ENCODE results near the gene DNASE1L2.
A peak's percentile ranks its signal among the peaks of the same experiment; 100 is the strongest.

Gene DNASE1L2, protein sequence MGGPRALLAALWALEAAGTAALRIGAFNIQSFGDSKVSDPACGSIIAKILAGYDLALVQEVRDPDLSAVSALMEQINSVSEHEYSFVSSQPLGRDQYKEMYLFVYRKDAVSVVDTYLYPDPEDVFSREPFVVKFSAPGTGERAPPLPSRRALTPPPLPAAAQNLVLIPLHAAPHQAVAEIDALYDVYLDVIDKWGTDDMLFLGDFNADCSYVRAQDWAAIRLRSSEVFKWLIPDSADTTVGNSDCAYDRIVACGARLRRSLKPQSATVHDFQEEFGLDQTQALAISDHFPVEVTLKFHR

DNA sequence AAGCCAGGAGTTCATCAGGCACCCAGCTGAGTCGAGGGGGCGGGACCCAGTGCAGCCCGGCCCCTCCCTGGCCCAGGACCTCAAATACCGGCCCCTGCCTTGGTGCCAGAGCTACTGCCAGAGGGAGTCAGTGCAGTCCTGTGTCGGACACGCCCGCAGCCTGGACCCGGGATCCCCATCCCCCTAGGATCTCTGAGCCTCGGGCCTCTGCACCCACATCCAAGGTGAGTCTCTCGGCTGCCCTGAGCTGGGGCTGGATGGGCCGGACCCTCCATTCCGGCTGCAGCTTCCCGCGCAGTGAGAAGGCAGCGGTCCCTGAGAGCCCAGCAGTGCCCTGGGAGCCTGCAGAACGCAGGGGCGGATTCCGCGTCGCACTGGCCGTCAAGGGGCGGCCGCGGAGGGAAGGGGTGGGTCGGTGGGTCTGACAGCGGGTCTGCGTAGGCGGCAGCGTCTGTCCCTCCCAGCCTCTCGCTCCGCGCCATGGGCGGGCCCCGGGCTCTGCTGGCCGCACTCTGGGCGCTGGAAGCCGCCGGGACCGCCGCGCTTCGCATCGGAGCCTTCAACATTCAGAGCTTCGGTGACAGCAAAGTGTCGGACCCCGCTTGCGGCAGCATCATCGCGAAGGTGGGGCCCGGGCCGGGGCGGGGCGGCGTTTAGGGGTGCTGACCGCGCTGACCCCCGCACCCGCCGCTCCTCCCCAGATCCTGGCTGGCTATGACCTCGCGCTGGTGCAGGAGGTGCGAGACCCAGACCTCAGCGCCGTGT, at the start of gene DNASE1L2:
DNASE1L2 (plus strand) TSS at position 108 of the 765 bp plus-strand sequence; CDS start at position 481, 373 bp downstream.
- Mint-ChIP-seq H3K4me3 (no peak within 1 kb of the TSS), H3K27ac (no peak within 1 kb of the TSS), H3K36me3 (peaks cover 25 to 31% of the 10 kb centered on the region in 2 donors), H3K27me3 (no peaks in the 10 kb centered on the region), H3K9me3 (no peaks in the 10 kb centered on the region), H3K4me1 (peaks cover 0 to 10% of the 10 kb centered on the region in 2 donors)
- DNase-seq: no peak
- peak; percentile 15 to 38 for ATAC-seq (replicated peaks)

DNA sequence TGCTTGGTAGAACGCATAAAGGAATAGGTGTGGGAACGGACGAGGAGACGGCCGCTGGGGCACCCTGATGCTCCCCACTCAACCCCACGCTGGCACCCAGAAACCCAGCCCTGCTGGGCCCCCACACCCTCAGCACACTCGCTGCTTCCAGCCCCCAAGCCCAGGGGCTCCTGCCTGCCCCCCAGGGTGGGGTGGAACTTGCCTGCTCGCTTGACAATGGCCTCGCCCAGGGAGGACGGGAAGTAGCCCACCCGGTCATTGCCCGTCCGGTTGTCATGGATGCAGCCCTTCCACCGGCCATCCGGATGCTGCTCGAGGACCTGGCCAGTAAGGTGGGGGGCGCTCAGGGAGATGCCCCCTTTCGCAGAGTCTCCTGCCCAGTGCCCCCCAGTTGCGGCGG, 49.7 kb upstream of the DNASE1L2 start:
- ATAC-seq (replicated peaks): no peak
- Mint-ChIP-seq H3K4me1 (peaks cover 0 to 5% of the 10 kb centered on the region in 2 donors), H3K9me3 (no peaks in the 10 kb centered on the region), H3K27ac (no peak overlapping the region), H3K27me3 (peaks cover 0 to under 1% of the 10 kb centered on the region in 2 donors), H3K4me3 (no peak overlapping the region), H3K36me3 (peaks cover 5% of the 10 kb centered on the region in 2 donors)
- no peak for DNase-seq

DNA sequence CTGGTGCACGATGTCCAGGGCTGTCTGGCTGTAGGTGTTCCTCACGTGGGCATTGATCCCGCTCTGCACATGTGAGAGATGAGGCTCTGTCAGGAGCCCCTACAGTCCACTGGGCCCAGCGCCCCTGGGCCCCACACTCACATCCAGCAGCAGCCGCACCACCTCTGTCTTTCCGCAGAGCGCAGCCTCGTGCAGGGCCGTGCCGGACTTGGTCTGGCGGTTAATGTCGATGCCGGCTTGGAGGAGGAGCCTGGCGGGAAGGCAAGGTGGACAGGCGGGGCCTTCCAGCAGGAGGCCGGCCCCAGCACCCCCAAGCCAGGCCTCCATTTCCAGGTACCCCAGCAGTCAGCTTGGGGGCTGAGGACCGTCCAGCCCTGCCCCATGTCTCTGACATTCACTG, 49.0 kb upstream of the DNASE1L2 start:
- H3K27me3 Mint-ChIP-seq: peaks cover 1 to 5% of the 10 kb centered on the region in 2 donors

DNA sequence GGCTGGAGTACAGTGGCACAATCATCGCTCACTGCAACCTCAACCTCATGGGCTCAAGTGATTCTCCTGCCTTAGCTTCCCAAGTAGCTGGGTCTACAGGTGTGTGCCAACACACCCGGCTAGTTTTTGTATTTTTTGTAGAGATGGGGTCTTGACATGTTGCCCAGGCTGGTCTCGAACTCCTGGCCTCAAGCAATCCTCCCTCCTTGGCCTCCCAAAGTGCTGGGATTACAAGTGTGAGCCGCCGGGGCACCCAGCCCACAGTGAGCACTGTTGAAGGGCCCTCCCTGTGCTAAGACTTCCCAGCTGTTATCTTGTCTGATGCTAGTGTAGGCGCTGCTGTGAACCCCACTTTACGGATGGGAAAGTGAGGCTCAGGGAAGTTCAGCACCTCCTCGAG, 47.8 kb upstream of the DNASE1L2 start:
- H3K4me3 Mint-ChIP-seq: no peak overlapping the region
- no peak for ATAC-seq (replicated peaks)

More for the DNA sequence above, 49.0 kb upstream of the DNASE1L2 start:
- Mint-ChIP-seq H3K4me1 (peaks cover 0 to 5% of the 10 kb centered on the region in 2 donors), H3K4me3 (no peak overlapping the region), H3K9me3 (no peaks in the 10 kb centered on the region), H3K36me3 (peaks cover 1 to 3% of the 10 kb centered on the region in 2 donors), H3K27ac (no peak overlapping the region)
- DNase-seq: no peak
- ATAC-seq (replicated peaks): no peak

DNA sequence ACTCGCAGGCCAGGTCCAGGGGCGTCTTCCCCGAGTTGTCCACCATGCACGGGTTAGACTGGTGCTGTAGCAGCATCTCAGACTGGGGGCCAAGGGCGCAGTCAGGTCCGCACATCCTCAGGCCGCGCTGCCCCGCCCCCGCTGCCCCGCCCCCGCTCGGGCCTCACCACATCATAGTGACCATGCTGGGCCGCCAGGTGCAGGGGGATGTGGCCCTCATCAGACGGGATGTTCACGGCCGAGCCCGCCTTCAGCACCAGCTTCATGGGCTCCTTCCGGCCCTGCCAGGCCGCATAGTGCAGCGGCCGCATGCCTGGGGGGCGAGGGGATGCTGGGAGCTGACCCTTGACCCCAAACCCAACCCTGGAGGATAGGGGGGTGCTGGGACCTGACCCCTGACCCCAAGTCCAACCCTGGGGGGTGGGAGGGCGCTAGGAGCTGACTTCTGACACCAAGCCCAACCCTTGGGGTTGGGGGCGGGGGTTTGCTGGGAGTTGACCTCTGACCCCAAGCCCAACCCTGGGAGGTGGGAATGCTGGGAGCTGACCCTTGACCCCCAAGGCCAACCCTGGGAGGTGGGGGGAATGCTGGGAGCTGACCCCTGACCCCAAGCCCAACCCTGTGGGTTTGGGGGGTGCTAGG, 46.9 kb upstream of the DNASE1L2 start:
- DNase-seq (no peak), ATAC-seq (replicated peaks) (no peak)
- H3K36me3 Mint-ChIP-seq: no peaks in the 10 kb centered on the region
- no peak overlapping the region for H3K4me3 Mint-ChIP-seq
- peaks cover under 1 to 1% of the 10 kb centered on the region in 2 donors for H3K4me1 Mint-ChIP-seq
- H3K9me3 Mint-ChIP-seq: no peaks in the 10 kb centered on the region
- H3K27ac Mint-ChIP-seq: no peak overlapping the region
- peaks cover 20 to 23% of the 10 kb centered on the region in 2 donors for H3K27me3 Mint-ChIP-seq

More for the DNA sequence above, 47.8 kb upstream of the DNASE1L2 start:
- peaks cover 0 to 3% of the 10 kb centered on the region in 2 donors for H3K4me1 Mint-ChIP-seq
- peaks cover 12 to 13% of the 10 kb centered on the region in 2 donors for H3K27me3 Mint-ChIP-seq
- no peak for DNase-seq
- no peaks in the 10 kb centered on the region for H3K9me3 Mint-ChIP-seq
- no peaks in the 10 kb centered on the region for H3K36me3 Mint-ChIP-seq
- H3K27ac Mint-ChIP-seq: peak overlapping the region; percentile 31

DNA sequence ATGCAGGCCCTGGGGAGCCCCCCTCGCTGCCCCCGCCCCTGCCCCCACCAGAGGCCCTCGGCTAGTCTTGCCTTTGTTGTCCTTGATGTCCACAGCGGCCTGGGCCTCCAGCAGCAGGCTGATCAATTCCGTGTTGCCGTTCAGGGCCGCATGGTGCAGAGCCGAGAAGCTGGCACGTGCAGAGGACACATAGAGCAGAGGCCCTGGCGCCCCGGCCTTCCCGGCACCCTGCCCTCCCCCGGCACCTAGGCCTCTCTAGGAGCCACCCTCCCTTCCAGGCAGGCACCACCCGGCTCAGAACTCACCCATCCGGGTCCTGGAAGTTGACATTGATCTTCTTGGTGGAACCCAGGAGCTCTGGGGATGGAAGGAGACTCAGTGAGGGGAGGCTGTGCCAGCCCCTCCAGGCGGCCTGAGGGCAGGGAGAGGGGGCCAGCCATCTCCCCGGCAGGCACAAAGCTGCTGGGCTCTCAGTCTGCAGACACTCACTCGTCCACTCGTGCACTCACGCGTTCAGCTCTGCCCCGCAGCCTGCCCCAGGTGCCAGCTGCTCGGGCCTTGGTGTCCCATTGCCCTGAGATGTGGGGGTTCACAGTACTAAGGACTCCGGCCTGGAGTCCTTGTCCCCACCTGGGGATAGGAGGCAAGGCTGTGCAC, 46.1 kb upstream of the DNASE1L2 start:
- no peak for DNase-seq
- no peaks in the 10 kb centered on the region for H3K36me3 Mint-ChIP-seq
- no peak overlapping the region for H3K27ac Mint-ChIP-seq
- H3K4me1 Mint-ChIP-seq: peaks cover 4 to 8% of the 10 kb centered on the region in 2 donors
- ATAC-seq (replicated peaks): no peak
- peaks cover 26 to 31% of the 10 kb centered on the region in 2 donors for H3K27me3 Mint-ChIP-seq
- H3K9me3 Mint-ChIP-seq: no peaks in the 10 kb centered on the region
- H3K4me3 Mint-ChIP-seq: no peak overlapping the region

DNA sequence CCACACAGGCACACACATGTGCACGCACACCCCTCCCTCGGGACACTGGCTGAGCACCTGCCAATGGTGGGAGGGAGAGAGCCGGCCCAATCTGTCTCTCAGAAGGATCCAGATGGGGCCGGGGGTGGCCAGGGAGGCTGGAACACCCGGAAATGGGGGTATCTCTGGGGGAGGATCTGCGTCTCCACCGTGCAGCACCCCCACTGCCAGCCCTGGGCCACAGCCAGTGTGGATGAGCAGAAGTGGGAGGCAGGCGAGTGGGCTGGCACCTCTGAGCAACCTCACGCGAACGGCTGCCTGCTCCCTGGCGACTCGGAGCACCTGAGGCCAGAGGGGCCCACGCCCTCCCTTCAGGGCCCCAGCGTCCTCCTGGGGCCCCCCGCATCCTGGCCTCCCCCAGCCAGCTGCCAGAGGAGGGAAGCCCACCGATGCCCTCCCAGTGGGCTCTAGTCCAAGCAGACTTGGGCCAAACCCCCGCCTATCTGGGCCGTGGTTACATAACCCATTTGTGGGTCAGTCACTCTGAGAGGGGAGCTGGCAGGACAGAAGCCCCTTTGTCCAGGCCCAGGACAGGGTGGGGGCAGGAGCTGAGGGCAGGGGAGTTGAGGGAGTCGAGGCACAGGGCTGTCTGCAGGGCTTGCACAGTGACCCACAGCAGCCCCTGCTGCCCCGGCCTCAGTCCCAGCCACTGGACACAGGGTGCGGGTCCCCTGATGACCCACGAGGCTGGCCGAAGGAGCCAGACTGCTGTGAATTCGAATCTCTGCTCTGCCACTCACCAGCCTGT, 45.4 kb upstream of the DNASE1L2 start:
- peaks cover 6 to 15% of the 10 kb centered on the region in 2 donors for H3K4me1 Mint-ChIP-seq

DNA sequence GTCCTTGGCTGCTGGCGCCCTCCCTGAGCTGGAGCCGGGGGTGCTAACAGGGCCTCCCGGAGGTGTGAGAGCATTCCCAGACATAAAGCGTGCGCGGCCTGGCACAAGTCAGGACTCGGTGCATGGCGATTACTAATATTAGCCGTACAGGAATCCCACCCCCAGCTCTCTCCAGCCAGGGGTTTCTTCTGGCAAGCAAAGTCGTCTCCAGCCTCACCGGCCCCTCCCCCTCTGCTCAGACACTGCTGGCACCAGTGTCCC, 44.9 kb upstream of the DNASE1L2 start:
- no peak overlapping the region for H3K27ac Mint-ChIP-seq
- H3K4me3 Mint-ChIP-seq: no peak overlapping the region
- peaks cover 28 to 38% of the 10 kb centered on the region in 2 donors for H3K27me3 Mint-ChIP-seq
- no peaks in the 10 kb centered on the region for H3K9me3 Mint-ChIP-seq
- H3K4me1 Mint-ChIP-seq: peaks cover 6 to 15% of the 10 kb centered on the region in 2 donors
- DNase-seq: no peak
- no peaks in the 10 kb centered on the region for H3K36me3 Mint-ChIP-seq
- no peak for ATAC-seq (replicated peaks)

More for the DNA sequence above, 45.4 kb upstream of the DNASE1L2 start:
- no peak for DNase-seq
- Mint-ChIP-seq H3K27ac (no peak overlapping the region), H3K27me3 (peaks cover 28 to 38% of the 10 kb centered on the region in 2 donors), H3K36me3 (no peaks in the 10 kb centered on the region), H3K4me3 (no peak overlapping the region), H3K9me3 (no peaks in the 10 kb centered on the region)
- no peak for ATAC-seq (replicated peaks)

DNA sequence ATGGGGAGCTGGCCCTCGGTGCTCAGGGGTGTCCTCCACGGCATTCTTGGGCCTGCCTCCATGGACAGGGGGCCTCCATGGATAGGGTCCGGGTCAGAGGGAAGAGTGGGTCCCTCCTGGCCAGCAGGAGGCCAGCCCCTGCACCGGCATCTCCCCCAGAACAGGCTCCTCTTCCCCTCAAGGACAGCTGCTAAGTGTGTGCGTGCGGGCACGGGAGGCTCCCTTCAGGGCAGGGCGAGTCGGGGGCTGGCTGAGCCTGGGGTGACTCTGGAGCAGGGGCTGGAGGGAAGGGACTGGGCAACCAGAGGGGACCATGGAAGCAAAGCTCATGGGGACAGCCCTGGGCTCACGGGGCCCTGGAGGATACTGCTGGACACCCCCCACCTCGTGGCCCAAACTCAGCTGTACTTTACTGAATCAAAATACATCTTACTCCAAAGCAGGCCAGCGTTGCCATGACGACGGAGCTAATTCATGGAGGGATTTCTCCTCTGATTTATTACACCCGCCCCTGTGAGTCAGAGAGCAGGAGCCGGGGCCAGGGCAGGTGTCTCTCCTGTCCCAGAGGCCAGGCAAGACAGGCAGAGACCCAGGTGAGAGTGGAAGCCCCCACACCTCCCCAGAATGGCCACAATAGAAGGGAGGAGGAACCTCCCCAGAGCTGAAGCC, 41.9 kb upstream of the DNASE1L2 start:
- ATAC-seq (replicated peaks) (no peak), DNase-seq (no peak)
- H3K4me3 Mint-ChIP-seq: no peak overlapping the region
- peaks cover 47 to 59% of the 10 kb centered on the region in 2 donors for H3K27me3 Mint-ChIP-seq
- H3K4me1 Mint-ChIP-seq: peaks cover 6 to 20% of the 10 kb centered on the region in 2 donors
- H3K27ac Mint-ChIP-seq: no peak overlapping the region
- no peaks in the 10 kb centered on the region for H3K36me3 Mint-ChIP-seq
- no peaks in the 10 kb centered on the region for H3K9me3 Mint-ChIP-seq

DNA sequence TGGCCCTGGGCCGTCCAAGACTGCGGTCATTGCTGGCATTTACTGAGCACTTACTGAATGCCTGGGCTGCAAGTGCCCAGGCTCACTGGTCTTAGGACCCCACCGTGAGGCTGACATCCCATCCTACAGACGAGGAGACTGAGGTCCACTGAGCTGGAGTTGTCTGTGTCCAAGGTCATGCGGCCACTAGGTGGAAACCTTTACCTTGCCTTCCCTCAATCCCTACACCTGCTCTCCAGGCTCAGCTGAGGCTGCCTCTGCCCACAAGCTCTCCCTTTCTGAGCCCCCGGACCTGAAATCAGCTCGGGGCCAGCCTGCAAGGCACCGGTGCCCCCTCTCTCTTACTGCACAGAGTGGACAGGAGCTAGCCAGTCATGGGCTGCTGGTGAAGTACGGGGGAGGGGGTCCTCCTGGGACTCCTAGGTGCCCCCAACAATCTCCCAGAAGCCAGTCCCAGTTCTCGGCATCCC, 41.4 kb upstream of the DNASE1L2 start:
- Mint-ChIP-seq H3K9me3 (no peaks in the 10 kb centered on the region), H3K27ac (no peak overlapping the region), H3K4me1 (peaks cover 6 to 20% of the 10 kb centered on the region in 2 donors), H3K36me3 (no peaks in the 10 kb centered on the region), H3K27me3 (peaks cover 48 to 63% of the 10 kb centered on the region in 2 donors), H3K4me3 (peak overlapping the region in 1 of 2 donors; percentile 26)
- peak; percentile 24 for DNase-seq
- ATAC-seq (replicated peaks): peak; percentile 72 to 73

DNA sequence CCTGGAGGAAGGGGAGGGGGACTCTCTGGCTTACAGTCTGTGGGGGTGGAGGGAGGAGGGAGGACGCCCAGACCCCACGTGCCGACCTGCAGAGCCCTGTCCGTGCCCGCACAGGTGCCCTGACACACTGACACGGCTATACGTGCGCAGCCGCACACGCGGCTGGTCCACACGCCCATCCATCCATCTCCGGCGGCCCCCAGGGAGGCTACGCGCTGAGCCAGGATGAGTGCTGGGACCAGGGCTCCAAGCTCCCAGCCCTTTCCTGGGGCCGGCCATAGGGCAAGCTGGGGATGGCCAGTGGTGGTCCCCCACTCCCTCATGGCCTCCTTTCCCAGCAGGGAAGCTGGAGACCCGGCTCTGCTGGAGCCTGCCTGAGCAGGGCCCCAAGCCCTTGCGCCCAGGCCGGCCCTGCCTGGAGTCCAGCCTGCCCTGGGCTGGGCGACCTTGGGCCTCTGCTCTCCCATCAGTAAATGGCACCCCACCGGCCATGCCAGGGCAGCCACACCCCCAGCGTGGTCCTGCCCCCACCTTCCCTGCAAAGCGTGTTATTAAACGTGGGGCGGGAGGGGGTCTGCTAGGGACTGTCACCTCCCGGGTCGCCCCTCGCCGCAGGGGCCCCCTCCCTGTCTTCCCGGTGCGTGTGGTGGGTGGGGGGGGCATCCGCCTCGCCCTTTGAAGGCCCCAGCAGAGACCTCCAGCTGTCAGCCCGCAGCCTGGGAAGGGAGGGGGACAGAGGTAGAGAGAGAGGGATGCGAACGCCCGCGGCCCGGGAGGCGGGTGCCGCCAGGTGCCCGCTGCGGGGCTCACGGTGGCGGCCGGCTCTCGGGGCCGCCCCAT, 40.7 kb upstream of the DNASE1L2 start:
- Mint-ChIP-seq H3K4me1 (peaks cover 6 to 20% of the 10 kb centered on the region in 2 donors), H3K9me3 (no peaks in the 10 kb centered on the region), H3K4me3 (peak overlapping the region; percentile 60 to 62), H3K27ac (peak overlapping the region; percentile 65), H3K36me3 (no peaks in the 10 kb centered on the region), H3K27me3 (peaks cover 52 to 68% of the 10 kb centered on the region in 2 donors)
- ATAC-seq (replicated peaks) (peak; percentile 36 to 41), DNase-seq (no peak)

DNA sequence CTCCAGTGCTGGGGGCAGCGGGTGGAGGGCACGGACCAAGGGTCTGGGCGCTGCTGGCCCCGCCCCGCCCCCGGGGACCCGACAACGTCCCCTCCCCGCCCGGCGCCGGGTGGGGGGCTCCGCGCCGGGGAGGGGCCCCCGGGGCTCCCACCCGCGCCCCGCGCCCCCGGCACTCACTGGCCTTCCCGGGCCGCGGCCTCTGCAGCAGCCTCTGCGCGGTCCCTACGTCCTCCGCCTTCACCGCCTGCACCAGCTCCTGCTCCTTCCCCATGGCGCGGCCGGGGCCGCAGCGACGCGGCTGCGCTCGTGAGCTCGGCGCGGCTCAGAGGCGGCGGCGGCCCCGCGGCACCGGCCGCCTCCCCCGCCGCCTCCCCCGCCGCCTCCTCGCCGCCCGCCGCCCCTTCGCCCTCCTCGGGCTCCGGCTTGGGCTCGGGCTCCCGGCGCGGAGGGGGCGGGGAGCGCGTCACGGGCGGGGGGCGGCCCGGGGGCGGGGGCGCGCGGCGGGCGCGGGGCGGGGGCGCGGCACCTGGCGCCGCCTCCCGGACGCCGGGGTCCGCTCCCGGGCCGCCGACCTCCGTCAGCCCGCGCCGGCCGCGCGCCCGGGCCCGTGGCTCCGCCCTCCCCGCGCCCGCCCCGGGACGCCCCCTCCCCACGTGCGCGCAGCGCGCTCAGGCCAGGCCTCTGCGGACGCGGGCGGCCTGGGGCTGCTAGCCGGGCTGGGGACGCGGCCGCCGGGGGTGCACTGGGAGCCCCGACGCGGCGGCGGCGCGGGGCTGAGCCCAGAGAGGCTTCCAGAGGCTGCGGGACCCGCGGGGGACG, 39.9 kb upstream of the DNASE1L2 start, which contains the start of gene CASKIN1:
CASKIN1 (minus strand) TSS at position 444 of the 819 bp plus-strand sequence; CDS start at position 271, 173 bp downstream.
- Mint-ChIP-seq H3K4me3 (peak within 1 kb of the TSS; percentile 74 to 81), H3K36me3 (no peaks in the 10 kb centered on the region), H3K27me3 (peaks cover 52 to 68% of the 10 kb centered on the region in 2 donors), H3K4me1 (peaks cover 6 to 20% of the 10 kb centered on the region in 2 donors), H3K27ac (peak within 1 kb of the TSS; percentile 65), H3K9me3 (no peaks in the 10 kb centered on the region)
- DNase-seq: no peak
- peak; percentile 59 to 64 for ATAC-seq (replicated peaks)

Measured in stimulated activated naive B cell treated with anti-CD40 and anti-IgM and Interleukin-4, amounts not matched to agents 10 μg/mL and 1 μg/mL and 100 μg/mL, for 72 hours (primary cell).